Loucy (cell line): ENCODE data around the gene MACROH2A1.

Experiments
- CTCF ChIP-seq: fragments of 200-600 bp; sonication (generic); conservative IDR thresholded peaks from 2 replicates; pipeline ENCODE4 v1.5.1; 2014; ENCODE audit warnings: mild to moderate bottlenecking, antibody characterized with exemption, low read length
- EZH2phosphoT487 ChIP-seq: fragments of 200-600 bp; IDR thresholded peaks from 2 replicates; pipeline ENCODE4 v1.6.1; 2018; ENCODE audit warnings: antibody characterized with exemption, mild to moderate bottlenecking, moderate library complexity, borderline replicate concordance

GRCh38 chr5:135322271-135322670 is 76.8 kb downstream of the MACROH2A1 start:
- TF ChIP-seq CTCF: no peak
- no peak for TF ChIP-seq EZH2phosphoT487
